K562 (cell line): ENCODE results near the gene MAP1LC3B. TPM values are rescaled to one million over a fixed set of nuclear protein-coding genes. Genes with fewer than 3 reads are reported as not detected.
A peak's percentile ranks its signal among the peaks of the same experiment; 100 is the strongest.

Experiments used
- AFF1 ChIP-seq, 2 experiments: fragments of 450-650 bp; IDR thresholded peaks; 2 replicates each; pipeline ENCODE4 v1.6.1; 2018; ENCODE audit warnings: mild to moderate bottlenecking in 2 of 2, low read depth in 1 of 2; ENCODE audit not compliant: partially characterized antibody in 2 of 2
- ATF1 ChIP-seq, 2 experiments: fragments of 450-650 bp in 1 of 2; IDR thresholded peaks; 2 replicates each; pipeline ENCODE4 v1.6.1; 2016; ENCODE audit warnings: missing compliant biosample characterization in 1 of 2, missing genetic modification characterization in 1 of 2
- CAMTA2 ChIP-seq: fragments of 250-450 bp; sonication (Bioruptor Pico); conservative IDR thresholded peaks from 2 replicates; pipeline ENCODE4 v1.5.1; 2022
- EP300 ChIP-seq: IDR thresholded peaks from 2 replicates; pipeline ENCODE4 v1.6.1; 2012; ENCODE audit warnings: low read length, improper control_type of control experiment
- ERF ChIP-seq: fragments of 450-650 bp; formaldehyde crosslinking; IDR thresholded peaks from 2 replicates; pipeline ENCODE4 v1.4.0; 2020; ENCODE audit warnings: mild to moderate bottlenecking, mixed read lengths
- HDGF ChIP-seq: fragments of 450-650 bp; IDR thresholded peaks from 2 replicates; pipeline ENCODE4 v1.6.1; 2016
- NR0B1 ChIP-seq: fragments of 450-650 bp; IDR thresholded peaks from one replicate; pipeline ENCODE4 v1.6.1; 2018; ENCODE audit warnings: mild to moderate bottlenecking, moderate library complexity; ENCODE audit not compliant: partially characterized antibody
- PBX2 ChIP-seq, 2 experiments: IDR thresholded peaks in 1 of 2; conservative IDR thresholded peaks in 1 of 2; 2 replicates each; pipeline ENCODE4 v1.6.1; 2016; ENCODE audit warnings: low read depth in 2 of 2, mild to moderate bottlenecking in 1 of 2, missing compliant biosample characterization in 1 of 2, missing genetic modification characterization in 1 of 2, moderate library complexity in 1 of 2
- PTTG1 ChIP-seq: fragments of 450-650 bp; IDR thresholded peaks from 2 replicates; pipeline ENCODE4 v1.6.1; 2016; ENCODE audit warnings: low read depth, mild to moderate bottlenecking, missing genetic modification characterization, missing compliant biosample characterization
- TAF9B ChIP-seq: fragments of 450-650 bp; IDR thresholded peaks from 2 replicates; pipeline ENCODE4 v1.6.1; 2018; ENCODE audit warnings: mild to moderate bottlenecking; ENCODE audit not compliant: partially characterized antibody
- ZBTB34 ChIP-seq: fragments of 250-450 bp; sonication (Bioruptor Pico); IDR thresholded peaks from 2 replicates; pipeline ENCODE4 v1.8.0; 2021; ENCODE audit warnings: mild to moderate bottlenecking, moderate library complexity
- ZNF232 ChIP-seq: sonication (generic); formaldehyde crosslinking; IDR thresholded peaks from 2 replicates; pipeline ENCODE4 v1.8.0; 2022; ENCODE audit warnings: mild to moderate bottlenecking, missing genetic modification reagents
- polyA plus RNA-seq, 8 experiments: library from polyadenylated mRNA; depleted of rRNA in 4 of 8; stranded (reverse) in 5 of 8; unstranded in 3 of 8; fragments of >200 nt; fragmentation: Nextera tagmentation in 2 of 8; fragmentation: Illumina TruSeq in 1 of 8; extraction: Ambion mirVana in 2 of 8; extraction: Trizol in 1 of 8; gene quantifications; 2 replicates each; pipeline versions ENCODE4 v1.2.1 to v1.2.3, GENCODE V29; 2011 to 2014; ENCODE audit warnings: inconsistent platforms in 1 of 8, missing spikeins in 1 of 8
- total RNA-seq, 7 experiments: library from RNA; depleted of rRNA in 6 of 7; stranded (reverse); fragments of >200 nt in 6 of 7; fragmentation: Illumina TruSeq in 2 of 7; extraction: Trizol in 2 of 7; gene quantifications; 2 replicates each; pipeline versions ENCODE4 v1.2.1 to v1.2.3, GENCODE V29; 2011 to 2021; ENCODE audit warnings: low replicate concordance in 1 of 7
- TF ChIP-seq, protein P1 (sequence below): sonication (generic); formaldehyde crosslinking; IDR thresholded peaks from 2 replicates; pipeline ENCODE4 v1.8.0; 2023; ENCODE audit warnings: mild to moderate bottlenecking, missing genetic modification reagents

Gene MAP1LC3B
- total and polyA plus RNA-seq, 9 of the 15 experiments (the other 6 are each of a cell fraction or from before 2014, with no cell fraction given): 16.0 to 81.5 (median 36.7) TPM

GRCh38 chr16:87387942-87388817 lies 4.0 kb upstream of the MAP1LC3B start (continued):
- TF ChIP-seq ERF (CRISPR knock-in tag): 0 out of 2 replicates have a peak, but pooled peaks have one; percentile 67
- peak in 1 of 2 experiments; percentile 74 for TF ChIP-seq AFF1 (IDR thresholded peaks at IDR 0.05; ENCODE audit: low read depth in 1 of 2, partially characterized antibody in 2 of 2)
- TF ChIP-seq, protein P1, sequence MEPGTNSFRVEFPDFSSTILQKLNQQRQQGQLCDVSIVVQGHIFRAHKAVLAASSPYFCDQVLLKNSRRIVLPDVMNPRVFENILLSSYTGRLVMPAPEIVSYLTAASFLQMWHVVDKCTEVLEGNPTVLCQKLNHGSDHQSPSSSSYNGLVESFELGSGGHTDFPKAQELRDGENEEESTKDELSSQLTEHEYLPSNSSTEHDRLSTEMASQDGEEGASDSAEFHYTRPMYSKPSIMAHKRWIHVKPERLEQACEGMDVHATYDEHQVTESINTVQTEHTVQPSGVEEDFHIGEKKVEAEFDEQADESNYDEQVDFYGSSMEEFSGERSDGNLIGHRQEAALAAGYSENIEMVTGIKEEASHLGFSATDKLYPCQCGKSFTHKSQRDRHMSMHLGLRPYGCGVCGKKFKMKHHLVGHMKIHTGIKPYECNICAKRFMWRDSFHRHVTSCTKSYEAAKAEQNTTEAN (CRISPR knock-in tag): no peak
- no peak for TF ChIP-seq CAMTA2 (CRISPR knock-in tag)
- no peak for TF ChIP-seq ZNF232
- peak; percentile 40; the same call in 1 of the 2 replicates for TF ChIP-seq ATF1 (CRISPR knock-in tag; IDR thresholded peaks at IDR 0.05)
- TF ChIP-seq ATF1 (tag; IDR thresholded peaks at IDR 0.05): peak; percentile 98
- TF ChIP-seq HDGF: no peak
- TF ChIP-seq PBX2 (CRISPR knock-in tag; IDR thresholded peaks at IDR 0.05; ENCODE audit: low read depth): peak; percentile 74
- peak; percentile 100 for TF ChIP-seq PBX2 (tag; conservative IDR thresholded peaks at IDR 0.05; ENCODE audit: low read depth)
- peak; percentile 98 for TF ChIP-seq TAF9B
- TF ChIP-seq PTTG1 (tag): peak; percentile 84
- TF ChIP-seq ZBTB34 (CRISPR knock-in tag): peak; percentile 86
- no peak for TF ChIP-seq NR0B1
- peak; percentile 93 for TF ChIP-seq EP300
